Measurements from ENCODE around the gene ABCB6.

The ABCB6 gene

DNA sequence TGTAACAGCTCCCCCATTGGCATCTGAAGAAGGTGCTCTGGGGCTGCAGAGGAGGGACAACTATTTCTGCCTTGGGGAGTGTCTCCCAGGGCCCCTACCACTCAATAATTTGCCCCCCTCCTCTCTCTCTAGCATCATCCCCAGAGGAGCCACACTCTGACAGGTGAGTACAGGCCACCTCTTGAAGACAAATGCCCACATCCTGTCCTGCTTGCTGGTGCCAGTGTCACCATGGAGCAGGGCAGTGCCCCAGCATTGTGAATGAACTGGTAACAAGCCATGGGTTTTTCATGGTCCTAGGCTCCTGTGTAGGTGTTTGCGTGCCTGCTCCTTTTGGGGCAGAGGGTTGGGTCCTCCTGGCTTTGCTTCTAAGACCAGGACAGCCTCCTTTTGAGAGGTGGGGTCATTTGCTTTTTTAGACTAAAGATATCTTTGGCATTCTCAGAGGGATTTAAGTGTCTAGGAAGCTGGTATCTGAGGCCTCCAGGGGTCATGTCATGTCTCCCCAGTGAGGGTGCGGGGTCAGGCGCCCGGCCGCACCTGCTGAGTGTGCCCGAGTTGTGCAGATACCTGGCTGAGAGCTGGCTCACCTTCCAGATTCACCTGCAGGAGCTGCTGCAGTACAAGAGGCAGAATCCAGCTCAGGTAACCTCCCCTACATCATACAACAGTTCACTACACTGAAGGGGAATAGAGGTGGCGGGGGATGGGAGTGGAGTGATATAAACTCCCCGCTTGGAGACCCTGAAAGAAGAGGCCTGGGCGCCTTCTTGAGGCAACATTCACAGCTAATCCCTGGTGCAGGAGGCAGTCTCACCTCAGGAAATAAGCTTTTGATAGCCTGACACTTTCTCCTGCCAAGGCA, 38.9 kb downstream of the ABCB6 start:
- H3K4me1 ChIP-seq (ENCODE audit: control insufficient read depth, insufficient read depth, low read length), result peaks cover 12% of the 10 kb centered on the region
- no peak overlapping the region for H3K4me3 ChIP-seq (ENCODE audit: low read depth, low read length)
- no peaks in the 10 kb centered on the region for H3K27me3 ChIP-seq (ENCODE audit: control insufficient read depth, insufficient read depth, low read length)
- H3K9me3 ChIP-seq (ENCODE audit: control insufficient read depth, insufficient read depth, low read depth, low read length), result no peaks in the 10 kb centered on the region
- peaks cover 51% of the 10 kb centered on the region for H3K36me3 ChIP-seq (ENCODE audit: control insufficient read depth, insufficient read depth, low read length)
- no peak overlapping the region for H3K27ac ChIP-seq (ENCODE audit: low read depth, low read length)
- H3K9ac ChIP-seq (ENCODE audit: low read length), result no peak overlapping the region

- H3K36me3 ChIP-seq (ENCODE audit: control insufficient read depth, insufficient read depth, low read length), result peaks cover 51% of the 10 kb centered on the region
These were observed 40.2 kb downstream of the ABCB6 start for GRCh38 chr2:219178377-219179175.

GRCh38 chr2:219177552-219178376, 41.0 kb downstream of the ABCB6 start, which contains the start of gene RETREG2:
TSS of gene RETREG2 (plus strand) at chr2:219178275. CDS start at chr2:219178353, 78 bp downstream.
- Histone ChIP-seq H3K4me1 (ENCODE audit: control insufficient read depth, insufficient read depth, low read length) (peaks cover 12% of the 10 kb centered on the region), H3K36me3 (ENCODE audit: control insufficient read depth, insufficient read depth, low read length) (peaks cover 48% of the 10 kb centered on the region), H3K9ac (ENCODE audit: low read length) (peak within 1 kb of the TSS; percentile 81), H3K27me3 (ENCODE audit: control insufficient read depth, insufficient read depth, low read length) (no peaks in the 10 kb centered on the region), H3K9me3 (ENCODE audit: control insufficient read depth, insufficient read depth, low read depth, low read length) (no peaks in the 10 kb centered on the region), H3K4me3 (ENCODE audit: low read depth, low read length) (peak within 1 kb of the TSS; percentile 98), H3K27ac (ENCODE audit: low read depth, low read length) (peak within 1 kb of the TSS; percentile 66; the same call in 1 of the 2 replicates)

More at GRCh38 chr2:219178377-219179175, 40.2 kb downstream of the ABCB6 start:
- H3K9ac ChIP-seq (ENCODE audit: low read length), result peak overlapping the region; percentile 72
- H3K4me3 ChIP-seq (ENCODE audit: low read depth, low read length), result peak overlapping the region; percentile 98
- H3K9me3 ChIP-seq (ENCODE audit: control insufficient read depth, insufficient read depth, low read depth, low read length), result no peaks in the 10 kb centered on the region
- H3K27me3 ChIP-seq (ENCODE audit: control insufficient read depth, insufficient read depth, low read length), result no peaks in the 10 kb centered on the region
- no peak overlapping the region for H3K27ac ChIP-seq (ENCODE audit: low read depth, low read length)
- peaks cover 12% of the 10 kb centered on the region for H3K4me1 ChIP-seq (ENCODE audit: control insufficient read depth, insufficient read depth, low read length)

DNA sequence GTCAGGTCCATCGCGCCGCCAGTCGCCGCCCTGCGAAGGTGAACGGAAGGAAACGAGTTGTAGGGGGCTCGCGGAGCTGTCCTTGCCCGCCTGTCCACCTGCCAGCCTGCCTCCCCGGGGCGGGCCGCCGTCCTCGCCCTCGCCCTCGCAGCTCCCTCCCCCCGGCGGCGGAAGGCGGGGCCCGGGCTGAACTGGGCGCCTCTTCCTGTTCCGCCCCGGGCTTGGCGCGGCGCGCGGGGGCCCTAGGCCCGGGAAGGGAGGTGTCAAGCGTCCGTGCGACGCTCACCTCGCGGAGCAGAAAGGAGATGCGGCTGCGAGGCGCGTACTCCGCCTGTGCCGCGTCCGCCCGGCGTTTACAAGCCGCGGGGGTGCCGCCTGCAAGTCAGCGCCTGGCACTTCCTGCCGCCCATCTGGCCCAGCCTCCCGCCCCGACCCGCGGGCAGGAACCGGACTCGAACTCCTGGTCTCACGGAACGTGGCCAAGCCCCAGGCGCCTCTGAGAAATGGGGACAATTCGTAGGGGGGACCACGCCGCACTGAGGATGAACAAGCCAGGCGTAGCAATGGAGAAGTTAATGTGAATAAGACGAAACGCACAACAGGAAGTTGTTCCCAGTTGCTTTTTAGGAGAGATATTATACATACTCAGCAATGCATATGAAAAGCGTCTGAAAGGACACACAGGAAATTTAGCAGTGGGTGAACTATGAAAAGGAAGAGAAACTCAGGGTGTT, 41.8 kb downstream of the ABCB6 start, which contains the start of gene CNPPD1:
CNPPD1 (minus strand) TSS at position 108 of the 734 bp plus-strand sequence; CDS start at position 11, 97 bp downstream.
- Histone ChIP-seq H3K9ac (ENCODE audit: low read length) (peak within 1 kb of the TSS; percentile 81), H3K9me3 (ENCODE audit: control insufficient read depth, insufficient read depth, low read depth, low read length) (no peaks in the 10 kb centered on the region), H3K4me3 (ENCODE audit: low read depth, low read length) (peak within 1 kb of the TSS; percentile 98), H3K36me3 (ENCODE audit: control insufficient read depth, insufficient read depth, low read length) (peaks cover 44% of the 10 kb centered on the region), H3K27ac (ENCODE audit: low read depth, low read length) (peak within 1 kb of the TSS; percentile 66; the same call in 1 of the 2 replicates), H3K27me3 (ENCODE audit: control insufficient read depth, insufficient read depth, low read length) (no peaks in the 10 kb centered on the region), H3K4me1 (ENCODE audit: control insufficient read depth, insufficient read depth, low read length) (peaks cover 12% of the 10 kb centered on the region)

- H3K27ac ChIP-seq (ENCODE audit: low read depth, low read length), result peak overlapping the region; percentile 45; the same call in 1 of the 2 replicates
- H3K27me3 ChIP-seq (ENCODE audit: control insufficient read depth, insufficient read depth, low read length), result no peaks in the 10 kb centered on the region
- peaks cover 15% of the 10 kb centered on the region for H3K4me1 ChIP-seq (ENCODE audit: control insufficient read depth, insufficient read depth, low read length)
- peak overlapping the region; percentile 81 for H3K9ac ChIP-seq (ENCODE audit: low read length)
- H3K4me3 ChIP-seq (ENCODE audit: low read depth, low read length), result peak overlapping the region; percentile 98
- H3K9me3 ChIP-seq (ENCODE audit: control insufficient read depth, insufficient read depth, low read depth, low read length), result no peaks in the 10 kb centered on the region
- H3K36me3 ChIP-seq (ENCODE audit: control insufficient read depth, insufficient read depth, low read length), result peaks cover 36% of the 10 kb centered on the region
These were observed 42.6 kb downstream of the ABCB6 start for GRCh38 chr2:219175928-219176817.

- H3K4me3 ChIP-seq (ENCODE audit: low read depth, low read length), result peak overlapping the region; percentile 98
- no peak overlapping the region for H3K27ac ChIP-seq (ENCODE audit: low read depth, low read length)
- peaks cover 15% of the 10 kb centered on the region for H3K4me1 ChIP-seq (ENCODE audit: control insufficient read depth, insufficient read depth, low read length)
- H3K27me3 ChIP-seq (ENCODE audit: control insufficient read depth, insufficient read depth, low read length), result no peaks in the 10 kb centered on the region
- peaks cover 29% of the 10 kb centered on the region for H3K36me3 ChIP-seq (ENCODE audit: control insufficient read depth, insufficient read depth, low read length)
- no peaks in the 10 kb centered on the region for H3K9me3 ChIP-seq (ENCODE audit: control insufficient read depth, insufficient read depth, low read depth, low read length)
- no peak overlapping the region for H3K9ac ChIP-seq (ENCODE audit: low read length)
These were observed 43.3 kb downstream of the ABCB6 start for GRCh38 chr2:219175486-219175885.

DNA sequence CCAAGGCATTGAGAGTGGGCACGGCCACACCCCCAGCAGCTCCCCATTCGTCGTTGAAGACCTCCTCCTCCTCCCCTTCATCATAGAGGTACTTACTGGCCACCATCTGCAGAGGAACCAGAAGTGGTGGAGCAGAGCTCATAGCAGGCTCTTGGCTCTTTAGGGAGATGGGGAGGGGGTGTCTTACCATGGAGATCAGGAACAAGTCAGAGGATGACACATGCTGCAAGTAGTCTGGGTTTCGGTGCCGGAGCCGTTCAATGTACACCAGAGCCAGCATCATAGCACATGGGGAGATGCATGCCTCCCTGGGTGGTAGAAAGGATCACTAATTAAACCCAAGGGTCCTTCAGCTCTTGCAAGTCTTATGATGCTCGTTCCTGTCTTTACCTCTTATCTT, 44.0 kb downstream of the ABCB6 start:
- H3K4me1 ChIP-seq (ENCODE audit: control insufficient read depth, insufficient read depth, low read length), result peaks cover 15% of the 10 kb centered on the region
- no peaks in the 10 kb centered on the region for H3K27me3 ChIP-seq (ENCODE audit: control insufficient read depth, insufficient read depth, low read length)
- no peak overlapping the region for H3K9ac ChIP-seq (ENCODE audit: low read length)
- no peak overlapping the region for H3K27ac ChIP-seq (ENCODE audit: low read depth, low read length)
- H3K9me3 ChIP-seq (ENCODE audit: control insufficient read depth, insufficient read depth, low read depth, low read length), result no peaks in the 10 kb centered on the region
- no peak overlapping the region for H3K4me3 ChIP-seq (ENCODE audit: low read depth, low read length)
- H3K36me3 ChIP-seq (ENCODE audit: control insufficient read depth, insufficient read depth, low read length), result peaks cover 23% of the 10 kb centered on the region

GRCh38 chr2:219174146-219174545, 44.6 kb downstream of the ABCB6 start:
- Histone ChIP-seq H3K27me3 (ENCODE audit: control insufficient read depth, insufficient read depth, low read length) (no peaks in the 10 kb centered on the region), H3K36me3 (ENCODE audit: control insufficient read depth, insufficient read depth, low read length) (peaks cover 20% of the 10 kb centered on the region; the same call in 1 of the 2 replicates), H3K4me1 (ENCODE audit: control insufficient read depth, insufficient read depth, low read length) (peaks cover 14% of the 10 kb centered on the region), H3K4me3 (ENCODE audit: low read depth, low read length) (no peak overlapping the region), H3K9me3 (ENCODE audit: control insufficient read depth, insufficient read depth, low read depth, low read length) (no peaks in the 10 kb centered on the region), H3K27ac (ENCODE audit: low read depth, low read length) (no peak overlapping the region), H3K9ac (ENCODE audit: low read length) (no peak overlapping the region)

DNA sequence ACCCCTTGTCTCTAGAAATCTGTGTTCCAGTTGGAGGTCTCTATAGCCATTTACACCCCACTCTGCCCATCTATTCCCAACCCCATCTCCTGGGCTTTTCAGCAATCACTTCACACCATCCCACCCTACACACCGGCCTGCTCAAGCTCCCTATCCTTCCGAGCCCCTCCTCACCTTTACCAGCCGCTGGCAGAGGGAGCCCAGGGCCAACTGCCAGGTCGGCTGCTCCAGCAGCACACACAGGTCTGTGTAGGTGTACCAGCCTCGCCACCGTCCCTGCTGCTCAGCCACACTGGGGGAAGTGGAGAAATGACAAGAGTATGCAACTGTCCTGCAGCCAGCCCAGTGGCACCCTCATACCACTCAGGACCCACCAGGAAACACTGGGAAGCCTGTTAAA, 45.6 kb downstream of the ABCB6 start:
- no peak overlapping the region for H3K9ac ChIP-seq (ENCODE audit: low read length)

More for the DNA sequence above, 45.6 kb downstream of the ABCB6 start:
- H3K4me3 ChIP-seq (ENCODE audit: low read depth, low read length), result no peak overlapping the region
- peaks cover 20% of the 10 kb centered on the region; the same call in 1 of the 2 replicates for H3K36me3 ChIP-seq (ENCODE audit: control insufficient read depth, insufficient read depth, low read length)
- no peaks in the 10 kb centered on the region for H3K9me3 ChIP-seq (ENCODE audit: control insufficient read depth, insufficient read depth, low read depth, low read length)
- H3K27ac ChIP-seq (ENCODE audit: low read depth, low read length), result no peak overlapping the region
- no peaks in the 10 kb centered on the region for H3K27me3 ChIP-seq (ENCODE audit: control insufficient read depth, insufficient read depth, low read length)
- peaks cover 9% of the 10 kb centered on the region for H3K4me1 ChIP-seq (ENCODE audit: control insufficient read depth, insufficient read depth, low read length)

Data from HUES6 (cell line).